Activated T-helper 1 cell treated with anti-CD3 and anti-CD28 coated beads, Interleukin-12 subunit alpha, Interleukin-12 subunit beta, Interleukin-2, Interleukin-4 antibody, amounts not matched to agents 30 ng/mL and 10 ng/mL and 1 ng/mL, durations not matched to agents 14 hours and 24 hours and 36 hours (primary cell): ENCODE data around the gene ITGAD. TPM values are rescaled to one million over a fixed set of nuclear protein-coding genes. Genes with fewer than 3 reads are reported as not detected.
A peak's percentile ranks its signal among the peaks of the same experiment; 100 is the strongest.

Experiments
- DNase-seq: peaks from one replicate; pipeline ENCODE4 v3.0.0; 2021; ENCODE audit warnings: low spot score
- H3K27ac Mint-ChIP-seq: one replicate; pipeline ENCODE4 v1.8.0; 2021; ENCODE audit warnings: mild to moderate bottlenecking, mixed read lengths
- H3K27me3 Mint-ChIP-seq: one replicate; pipeline ENCODE4 v1.8.0; 2022; ENCODE audit warnings: mild to moderate bottlenecking, moderate library complexity, mixed read lengths; ENCODE audit not compliant: insufficient read depth
- H3K36me3 Mint-ChIP-seq: one replicate; pipeline ENCODE4 v1.8.0; 2021; ENCODE audit warnings: low read depth, mixed read lengths
- H3K4me1 Mint-ChIP-seq: one replicate; pipeline ENCODE4 v1.8.0; 2021; ENCODE audit warnings: low read depth, mixed read lengths
- H3K4me3 Mint-ChIP-seq: one replicate; pipeline ENCODE4 v1.8.0; 2021; ENCODE audit warnings: mild to moderate bottlenecking, moderate library complexity, mixed read lengths
- H3K9me3 Mint-ChIP-seq: one replicate; pipeline ENCODE4 v1.8.0; 2021; ENCODE audit warnings: mixed read lengths
- intact Hi-C: fragments of 100-400 bp; cut with micrococcal nuclease; formaldehyde crosslinking; loops from one replicate; pipeline ENCODE4 v1.15.1; 2024
- total RNA-seq: library from RNA; stranded (reverse); gene quantifications from 2 replicates; pipeline ENCODE4 v1.2.3, GENCODE V29; 2022

The ITGAD gene
- total RNA-seq, 1 donor from 2014 or later, result not detected

- intact Hi-C loops, result no loop called here
- H3K27me3 Mint-ChIP-seq, result no peaks in the 10 kb centered on the region
- peaks cover 52% of the 10 kb centered on the region for H3K36me3 Mint-ChIP-seq
- no peak overlapping the region for H3K27ac Mint-ChIP-seq
- peaks cover 13% of the 10 kb centered on the region for H3K4me1 Mint-ChIP-seq
- no peak for DNase-seq
- H3K9me3 Mint-ChIP-seq, result peaks cover 3% of the 10 kb centered on the region
- H3K4me3 Mint-ChIP-seq, result no peak overlapping the region
Observed at GRCh38 chr16:31371619-31372484, 21.3 kb upstream of the ITGAD start.

- H3K27me3 Mint-ChIP-seq, result peaks cover 2% of the 10 kb centered on the region
- H3K4me1 Mint-ChIP-seq, result no peaks in the 10 kb centered on the region
- DNase-seq, result no peak
- H3K4me3 Mint-ChIP-seq, result no peak overlapping the region
- peaks cover 3% of the 10 kb centered on the region for H3K9me3 Mint-ChIP-seq
- H3K27ac Mint-ChIP-seq, result no peak overlapping the region
- intact Hi-C loops, result no loop called here
- H3K36me3 Mint-ChIP-seq, result peaks cover 53% of the 10 kb centered on the region
Observed at GRCh38 chr16:31373235-31373634, 19.9 kb upstream of the ITGAD start.

- H3K4me3 Mint-ChIP-seq, result no peak overlapping the region
- peaks cover 56% of the 10 kb centered on the region for H3K36me3 Mint-ChIP-seq
- intact Hi-C loops, result no loop called here
- no peak overlapping the region for H3K27ac Mint-ChIP-seq
- peaks cover 2% of the 10 kb centered on the region for H3K27me3 Mint-ChIP-seq
- H3K9me3 Mint-ChIP-seq, result peaks cover 3% of the 10 kb centered on the region
- no peaks in the 10 kb centered on the region for H3K4me1 Mint-ChIP-seq
- DNase-seq, result no peak
Observed at GRCh38 chr16:31375231-31375630, 17.9 kb upstream of the ITGAD start.

- peaks cover 50% of the 10 kb centered on the region for H3K36me3 Mint-ChIP-seq
- no peak for DNase-seq
- intact Hi-C loops, result no loop called here
- peaks cover 3% of the 10 kb centered on the region for H3K9me3 Mint-ChIP-seq
- H3K4me3 Mint-ChIP-seq, result no peak overlapping the region
- H3K4me1 Mint-ChIP-seq, result no peaks in the 10 kb centered on the region
- H3K27me3 Mint-ChIP-seq, result peaks cover 2% of the 10 kb centered on the region
- H3K27ac Mint-ChIP-seq, result peak overlapping the region; percentile 9
Observed at GRCh38 chr16:31376705-31377104, 16.4 kb upstream of the ITGAD start.

GRCh38 chr16:31377210-31377903, 15.8 kb upstream of the ITGAD start:
- no peak for DNase-seq
- Mint-ChIP-seq H3K4me3 (no peak overlapping the region), H3K4me1 (peaks cover 2% of the 10 kb centered on the region), H3K27me3 (peaks cover 2% of the 10 kb centered on the region), H3K27ac (peak overlapping the region; percentile 9), H3K9me3 (peaks cover 3% of the 10 kb centered on the region), H3K36me3 (peaks cover 51% of the 10 kb centered on the region)
- intact Hi-C loops, result no loop called here

GRCh38 chr16:31380201-31380600, 12.9 kb upstream of the ITGAD start:
- peaks cover 2% of the 10 kb centered on the region for H3K9me3 Mint-ChIP-seq
- no peak overlapping the region for H3K4me3 Mint-ChIP-seq
- intact Hi-C loops, result no loop called here
- peaks cover 36% of the 10 kb centered on the region for H3K36me3 Mint-ChIP-seq
- no peak for DNase-seq
- no peak overlapping the region for H3K27ac Mint-ChIP-seq
- H3K27me3 Mint-ChIP-seq, result peaks cover 2% of the 10 kb centered on the region
- H3K4me1 Mint-ChIP-seq, result peaks cover 7% of the 10 kb centered on the region

- Mint-ChIP-seq H3K27ac (no peak overlapping the region), H3K36me3 (peaks cover 18% of the 10 kb centered on the region), H3K4me1 (peaks cover 31% of the 10 kb centered on the region), H3K4me3 (no peak overlapping the region), H3K9me3 (no peaks in the 10 kb centered on the region), H3K27me3 (peaks cover 3% of the 10 kb centered on the region)
- intact Hi-C loops, result loop anchor here (1.0 kb wide), 1 partner anchor 61 kb away; no protein-coding TSS in a partner anchor
- DNase-seq, result peak; percentile 60
Observed at GRCh38 chr16:31382485-31383161, 10.5 kb upstream of the ITGAD start.

GRCh38 chr16:31385680-31386079, 7.5 kb upstream of the ITGAD start:
- H3K36me3 Mint-ChIP-seq, result peaks cover 12% of the 10 kb centered on the region
- no peak for DNase-seq
- peaks cover 16% of the 10 kb centered on the region for H3K27me3 Mint-ChIP-seq
- no peak overlapping the region for H3K4me3 Mint-ChIP-seq
- no peaks in the 10 kb centered on the region for H3K9me3 Mint-ChIP-seq
- intact Hi-C loops, result loop anchor here (1.0 kb wide), 6 partner anchors 15 to 484 kb away; no protein-coding TSS in a partner anchor
- H3K27ac Mint-ChIP-seq, result peak overlapping the region; percentile 75
- H3K4me1 Mint-ChIP-seq, result peaks cover 32% of the 10 kb centered on the region

GRCh38 chr16:31386157-31386984, 6.8 kb upstream of the ITGAD start:
- peaks cover 16% of the 10 kb centered on the region for H3K27me3 Mint-ChIP-seq
- no peak for DNase-seq
- peak overlapping the region; percentile 75 for H3K27ac Mint-ChIP-seq
- no peak overlapping the region for H3K4me3 Mint-ChIP-seq
- H3K4me1 Mint-ChIP-seq, result peaks cover 32% of the 10 kb centered on the region
- intact Hi-C loops, result loop anchor here (1.0 kb wide), 6 partner anchors 14 to 483 kb away; no protein-coding TSS in a partner anchor
- H3K9me3 Mint-ChIP-seq, result no peaks in the 10 kb centered on the region
- H3K36me3 Mint-ChIP-seq, result peaks cover 8% of the 10 kb centered on the region

GRCh38 chr16:31388535-31388934, 4.6 kb upstream of the ITGAD start:
- H3K27me3 Mint-ChIP-seq, result peaks cover 25% of the 10 kb centered on the region
- intact Hi-C loops, result no loop called here

GRCh38 chr16:31390504-31391041, 2.6 kb upstream of the ITGAD start:
- Mint-ChIP-seq H3K27ac (no peak overlapping the region), H3K27me3 (peaks cover 25% of the 10 kb centered on the region), H3K4me1 (peaks cover 21% of the 10 kb centered on the region), H3K9me3 (no peaks in the 10 kb centered on the region), H3K4me3 (no peak overlapping the region), H3K36me3 (no peaks in the 10 kb centered on the region)
- intact Hi-C loops, result no loop called here
- DNase-seq, result no peak

More at GRCh38 chr16:31388535-31388934, 4.6 kb upstream of the ITGAD start:
- Mint-ChIP-seq H3K4me3 (no peak overlapping the region), H3K4me1 (peaks cover 26% of the 10 kb centered on the region), H3K27ac (no peak overlapping the region), H3K36me3 (no peaks in the 10 kb centered on the region), H3K9me3 (no peaks in the 10 kb centered on the region)
- DNase-seq, result no peak

GRCh38 chr16:31395647-31396046, 2.5 kb downstream of the ITGAD start:
- H3K4me1 Mint-ChIP-seq, result peaks cover 8% of the 10 kb centered on the region
- H3K9me3 Mint-ChIP-seq, result peaks cover 17% of the 10 kb centered on the region
- H3K27ac Mint-ChIP-seq, result no peak overlapping the region
- no peak for DNase-seq
- peaks cover 9% of the 10 kb centered on the region for H3K27me3 Mint-ChIP-seq
- intact Hi-C loops, result no loop called here
- peaks cover 6% of the 10 kb centered on the region for H3K36me3 Mint-ChIP-seq
- no peak overlapping the region for H3K4me3 Mint-ChIP-seq
